ENCODE results near the gene TSHZ2. TPM values are rescaled to one million over a fixed set of nuclear protein-coding genes. Genes with fewer than 3 reads are reported as not detected.

The TSHZ2 gene
- total RNA-seq, 3 donors from 2014 or later = 31.7 to 106 (median 59.6) TPM

- Histone ChIP-seq H3K36me3 (no peaks in the 10 kb centered on the region), H3K27me3 (no peaks in the 10 kb centered on the region), H3K9me3 (no peaks in the 10 kb centered on the region), H3K4me3 (no peak overlapping the region), H3K4me1 (no peaks in the 10 kb centered on the region), H3K27ac (no peak overlapping the region)
- intact Hi-C loops (cut with DNase I; ENCODE audit: low total_unique reads) = no loop called here
- TF ChIP-seq POLR2A (IDR thresholded peaks at IDR 0.05) = no peak
- no peak for TF ChIP-seq CTCF (IDR thresholded peaks at IDR 0.05)
- TF ChIP-seq POLR2AphosphoS5 (IDR thresholded peaks at IDR 0.05) = no peak
- no peak for DNase-seq (ENCODE audit: low spot score in 2 of 2)
Observed at GRCh38 chr20:53389516-53390300, 417.6 kb downstream of the TSHZ2 start.

DNA sequence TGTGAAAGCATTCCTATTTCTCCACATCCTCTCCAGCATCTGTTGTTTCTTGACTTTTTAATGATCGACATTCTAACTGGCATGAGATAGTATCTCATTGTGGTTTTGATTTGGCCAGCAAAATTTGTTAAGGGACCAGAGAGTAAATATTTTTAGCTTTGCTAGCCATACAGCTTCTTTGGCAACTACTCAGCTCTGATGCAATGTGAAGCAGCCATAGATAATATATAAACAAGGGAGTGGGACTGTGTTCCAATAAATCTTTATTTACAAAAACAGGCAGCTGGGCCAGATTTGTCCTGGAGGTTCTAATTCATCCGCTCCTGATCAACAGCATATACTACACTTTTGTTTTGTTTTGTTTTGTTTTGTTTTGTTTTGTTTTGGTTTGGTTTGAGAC, 418.6 kb downstream of the TSHZ2 start:
- Histone ChIP-seq H3K4me3 (no peak overlapping the region), H3K4me1 (no peaks in the 10 kb centered on the region), H3K27me3 (no peaks in the 10 kb centered on the region), H3K36me3 (no peaks in the 10 kb centered on the region), H3K9me3 (no peaks in the 10 kb centered on the region), H3K27ac (no peak overlapping the region)
- TF ChIP-seq CTCF (IDR thresholded peaks at IDR 0.05) (no peak), POLR2A (IDR thresholded peaks at IDR 0.05) (no peak), POLR2AphosphoS5 (IDR thresholded peaks at IDR 0.05) (no peak)
- intact Hi-C loops (cut with DNase I; ENCODE audit: low total_unique reads) = no loop called here
- DNase-seq (ENCODE audit: low spot score in 2 of 2) = no peak

DNA sequence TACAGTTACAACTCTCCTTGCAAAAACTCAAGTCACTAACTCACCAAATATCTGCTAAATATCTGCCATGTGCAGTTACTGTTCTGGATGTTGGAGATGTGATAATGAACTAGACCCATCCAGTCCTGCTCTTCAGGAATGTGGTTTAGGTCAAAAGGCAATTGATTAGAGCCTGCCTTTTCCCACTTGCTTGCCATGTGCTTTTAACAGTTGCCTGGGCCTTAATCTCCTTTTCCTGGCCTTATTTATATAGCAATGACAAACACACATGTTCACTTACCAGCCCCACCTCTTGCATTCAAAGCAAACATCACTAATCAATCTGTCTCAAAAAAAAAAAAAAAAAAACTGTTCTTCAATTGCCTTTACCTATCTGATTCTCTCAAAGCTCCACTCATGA, 422.3 kb downstream of the TSHZ2 start:
- intact Hi-C loops (cut with DNase I; ENCODE audit: low total_unique reads) = no loop called here
- H3K9me3 ChIP-seq = no peaks in the 10 kb centered on the region

GRCh38 chr20:53395188-53395923, 423.2 kb downstream of the TSHZ2 start:
- H3K9me3 ChIP-seq = peaks cover 1 to 9% of the 10 kb centered on the region in 2 donors
- intact Hi-C loops (cut with DNase I; ENCODE audit: low total_unique reads) = no loop called here
- no peaks in the 10 kb centered on the region for H3K4me1 ChIP-seq
- no peak for DNase-seq (ENCODE audit: low spot score in 2 of 2)
- no peaks in the 10 kb centered on the region for H3K36me3 ChIP-seq
- H3K27me3 ChIP-seq = no peaks in the 10 kb centered on the region
- TF ChIP-seq POLR2A (IDR thresholded peaks at IDR 0.05) = no peak
- no peak for TF ChIP-seq CTCF (IDR thresholded peaks at IDR 0.05)
- no peak for TF ChIP-seq POLR2AphosphoS5 (IDR thresholded peaks at IDR 0.05)
- H3K27ac ChIP-seq = no peak overlapping the region
- H3K4me3 ChIP-seq = no peak overlapping the region

More for the DNA sequence above, 422.3 kb downstream of the TSHZ2 start:
- DNase-seq (ENCODE audit: low spot score in 2 of 2) = no peak
- TF ChIP-seq POLR2A (IDR thresholded peaks at IDR 0.05) (no peak), POLR2AphosphoS5 (IDR thresholded peaks at IDR 0.05) (no peak), CTCF (IDR thresholded peaks at IDR 0.05) (no peak)
- no peak overlapping the region for H3K27ac ChIP-seq
- H3K27me3 ChIP-seq = no peaks in the 10 kb centered on the region
- H3K4me3 ChIP-seq = no peak overlapping the region
- no peaks in the 10 kb centered on the region for H3K4me1 ChIP-seq
- no peaks in the 10 kb centered on the region for H3K36me3 ChIP-seq

DNA sequence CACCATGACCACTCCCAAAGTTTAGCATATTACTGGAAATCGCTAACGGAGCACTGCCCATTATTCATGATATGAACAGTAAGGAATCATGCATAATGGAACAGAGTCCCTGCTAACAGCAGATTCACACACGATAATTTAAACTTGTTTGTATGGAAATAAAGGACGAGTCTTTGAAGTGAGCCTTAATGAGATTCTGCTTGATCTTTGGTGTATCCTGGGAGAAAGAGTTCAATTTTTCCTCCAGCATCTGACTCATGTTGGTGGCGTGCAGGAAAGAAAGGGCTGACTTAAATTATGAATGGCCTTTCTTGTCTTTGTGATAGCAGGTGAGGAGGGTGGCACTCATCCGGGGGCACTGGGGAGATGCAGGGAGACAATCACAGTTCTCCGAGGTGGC, 426.9 kb downstream of the TSHZ2 start:
- DNase-seq (ENCODE audit: low spot score in 2 of 2) = no peak
- H3K4me1 ChIP-seq = no peaks in the 10 kb centered on the region
- H3K9me3 ChIP-seq = peaks cover 6 to 12% of the 10 kb centered on the region in 2 donors
- H3K27ac ChIP-seq = no peak overlapping the region
- intact Hi-C loops (cut with DNase I; ENCODE audit: low total_unique reads) = no loop called here
- no peak for TF ChIP-seq CTCF (IDR thresholded peaks at IDR 0.05)
- TF ChIP-seq POLR2A (IDR thresholded peaks at IDR 0.05) = no peak
- TF ChIP-seq POLR2AphosphoS5 (IDR thresholded peaks at IDR 0.05) = no peak
- no peaks in the 10 kb centered on the region for H3K27me3 ChIP-seq
- H3K4me3 ChIP-seq = no peak overlapping the region
- no peaks in the 10 kb centered on the region for H3K36me3 ChIP-seq

Measured in breast epithelium (tissue), 4 donors.